CD14-positive monocyte (primary cell): ENCODE measurements around the gene LYSMD4. TPM values are rescaled to one million over a fixed set of nuclear protein-coding genes. Genes with fewer than 3 reads are reported as not detected.

Experiments used
- DNase-seq, 3 donors: peaks; one replicate each; pipeline ENCODE4 v3.0.0-alpha.2; 2011 to 2022
- H2AFZ ChIP-seq: 2 replicates; pipeline ENCODE4 v1.6.0; 2012; ENCODE audit warnings: mild to moderate bottlenecking, low read depth, low read length, inconsistent platforms; ENCODE audit not compliant: insufficient read depth, poor library complexity, severe bottlenecking
- H3K27ac ChIP-seq, 2 donors: 1 replicate in 1 of 2; 2 replicates in 1 of 2; pipeline ENCODE4 v1.5.1; 2012 to 2013; ENCODE audit warnings: low read length in 2 of 2, control low read depth in 1 of 2, inconsistent platforms in 1 of 2, low read depth in 1 of 2, mild to moderate bottlenecking in 1 of 2
- H3K27me3 ChIP-seq, 2 donors: one replicate each; pipeline versions ENCODE4 v1.6.0 to v1.6.1; 2011 to 2013; ENCODE audit warnings: low read length in 2 of 2; ENCODE audit not compliant: control insufficient read depth in 2 of 2, insufficient read depth in 2 of 2
- H3K36me3 ChIP-seq, 2 donors: replicated peaks in 1 of 2; 1 replicate in 1 of 2; 2 replicates in 1 of 2; pipeline versions ENCODE4 v1.5.1 to v1.6.1; 2012 to 2013; ENCODE audit warnings: low read length in 2 of 2, control low read depth in 1 of 2, inconsistent platforms in 1 of 2, mild to moderate bottlenecking in 1 of 2; ENCODE audit not compliant: insufficient read depth in 2 of 2, control insufficient read depth in 1 of 2
- H3K4me1 ChIP-seq, 2 donors: 1 replicate in 1 of 2; 2 replicates in 1 of 2; pipeline versions ENCODE4 v1.5.1 to v1.6.1; 2012 to 2013; ENCODE audit warnings: low read length in 2 of 2, control low read depth in 1 of 2, inconsistent platforms in 1 of 2, mild to moderate bottlenecking in 1 of 2, moderate library complexity in 1 of 2; ENCODE audit not compliant: insufficient read depth in 2 of 2, control insufficient read depth in 1 of 2
- H3K4me2 ChIP-seq: replicated peaks from 2 replicates; pipeline ENCODE3; 2012; ENCODE audit warnings: low read length, moderate library complexity, mild to moderate bottlenecking; ENCODE audit not compliant: poor library complexity, severe bottlenecking; ENCODE audit errors: extremely low read depth
- H3K4me3 ChIP-seq, 3 experiments: fragments of 200-600 bp in 1 of 3; sonication (generic) in 1 of 3; replicated peaks in 1 of 3; 1 replicate in 2 of 3; 2 replicates in 1 of 3; pipeline ENCODE4 v1.5.1; 2011 to 2013; ENCODE audit warnings: low read length in 3 of 3, mild to moderate bottlenecking in 3 of 3, control low read depth in 2 of 3, low read depth in 2 of 3, inconsistent platforms in 1 of 3, moderate library complexity in 1 of 3
- H3K79me2 ChIP-seq: 2 replicates; pipeline ENCODE4 v1.6.0; 2012; ENCODE audit warnings: mild to moderate bottlenecking, control low read depth, inconsistent platforms, low read length, moderate library complexity; ENCODE audit not compliant: insufficient read depth
- H3K9ac ChIP-seq: 2 replicates; pipeline ENCODE4 v1.6.0; 2017; ENCODE audit warnings: low read length, mild to moderate bottlenecking; ENCODE audit not compliant: insufficient read depth, poor library complexity, severe bottlenecking
- H3K9me3 ChIP-seq, 2 donors: replicated peaks in 1 of 2; 1 replicate in 1 of 2; 2 replicates in 1 of 2; pipeline versions ENCODE4 v1.5.1 to v1.6.1; 2012 to 2013; ENCODE audit warnings: low read length in 2 of 2, control low read depth in 1 of 2; ENCODE audit not compliant: control insufficient read depth in 1 of 2, insufficient read depth in 1 of 2
- H4K20me1 ChIP-seq: 2 replicates; pipeline ENCODE4 v1.6.0; 2012; ENCODE audit warnings: mild to moderate bottlenecking, low read length, control low read depth, moderate library complexity; ENCODE audit not compliant: insufficient read depth
- H3K27ac Mint-ChIP-seq, 7 donors: one replicate each; pipeline ENCODE4 v1.8.0; 2020; ENCODE audit warnings: mild to moderate bottlenecking in 7 of 7, mixed read lengths in 7 of 7, moderate library complexity in 6 of 7, inconsistent platforms in 2 of 7
- H3K27me3 Mint-ChIP-seq, 3 donors: one replicate each; pipeline ENCODE4 v1.8.0; 2021 to 2022; ENCODE audit warnings: low read depth in 3 of 3, mild to moderate bottlenecking in 3 of 3, mixed read lengths in 3 of 3, moderate library complexity in 3 of 3, inconsistent platforms in 1 of 3
- H3K36me3 Mint-ChIP-seq, 2 donors: one replicate each; pipeline ENCODE4 v1.8.0; 2020; ENCODE audit warnings: mixed read lengths in 2 of 2, inconsistent platforms in 1 of 2, mild to moderate bottlenecking in 1 of 2
- H3K4me1 Mint-ChIP-seq: one replicate; pipeline ENCODE4 v1.8.0; 2020; ENCODE audit warnings: mild to moderate bottlenecking, mixed read lengths
- H3K4me3 Mint-ChIP-seq, 2 donors: one replicate each; pipeline ENCODE4 v1.8.0; 2020; ENCODE audit warnings: mild to moderate bottlenecking in 2 of 2, mixed read lengths in 2 of 2, moderate library complexity in 1 of 2
- H3K9me3 Mint-ChIP-seq, 7 donors: one replicate each; pipeline ENCODE4 v1.8.0; 2020 to 2022; ENCODE audit warnings: mixed read lengths in 7 of 7, mild to moderate bottlenecking in 6 of 7, moderate library complexity in 6 of 7, inconsistent platforms in 2 of 7
- WGBS: methylation state at CpG from one replicate; pipeline ENCODE4 v1.1.5; 2013; ENCODE audit warnings: missing lambda C conversion rate; ENCODE audit not compliant: insufficient coverage; 5-methylcytosine and 5-hydroxymethylcytosine counted together
- intact Hi-C, 2 donors: fragments of 100-400 bp; cut with micrococcal nuclease; formaldehyde crosslinking; loops; one replicate each; pipeline versions ENCODE4 v1.15.0 to v1.15.1; 2023
- polyA plus RNA-seq, 3 donors: library from polyadenylated mRNA; depleted of rRNA in 1 of 3; unstranded in 2 of 3; stranded (reverse) in 1 of 3; fragments of 300-500 nt in 2 of 3; fragments of >200 nt in 1 of 3; fragmentation: Illumina TruSeq in 2 of 3; gene quantifications; 1 replicate in 2 of 3; 2 replicates in 1 of 3; pipeline ENCODE4 v1.2.3, GENCODE V29; 2012 to 2021
- TF ChIP-seq, protein P1 (sequence below): fragments of 200-600 bp; IDR thresholded peaks from one replicate; pipeline ENCODE4 v1.8.0; 2022; ENCODE audit warnings: antibody characterized with exemption, mild to moderate bottlenecking

Gene LYSMD4
- polyA plus RNA-seq, 3 donors = 1.1 to 4.7 (median 2.5) TPM

DNA sequence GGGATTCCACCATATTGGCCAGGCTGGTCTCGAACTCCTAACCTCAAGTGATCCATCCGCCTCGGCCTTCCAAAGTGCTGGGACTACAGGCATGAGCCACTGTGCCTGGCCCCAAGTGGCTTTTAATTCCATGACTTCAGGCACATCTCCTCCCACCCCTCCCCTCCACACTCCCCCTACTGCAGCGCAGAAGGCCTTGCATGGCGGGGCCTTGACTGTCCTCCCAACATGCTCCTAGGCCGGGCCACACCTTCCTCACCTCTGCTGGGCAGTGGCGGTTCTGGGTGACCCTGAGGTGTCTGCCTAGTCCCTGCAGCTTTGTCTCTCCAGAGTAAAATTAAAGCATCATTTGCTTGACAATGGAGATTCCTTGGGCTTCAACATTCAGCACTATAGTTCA lies 6.9 kb downstream of the LYSMD4 start:
- H3K9me3 Mint-ChIP-seq = peaks cover 0 to 13% (median 6%) of the 10 kb centered on the region in 7 donors
- Histone ChIP-seq H3K36me3 (peaks cover 2 to 7% of the 10 kb centered on the region in 2 donors), H3K9ac (no peak overlapping the region), H3K27me3 (no peaks in the 10 kb centered on the region), H2AFZ (no peak overlapping the region), H3K79me2 (no peaks in the 10 kb centered on the region), H3K4me1 (no peaks in the 10 kb centered on the region), H3K4me2 (no peak overlapping the region), H3K9me3 (peaks cover 0 to 6% of the 10 kb centered on the region in 2 donors), H4K20me1 (no peaks in the 10 kb centered on the region), H3K4me3 (no peak overlapping the region), H3K27ac (no peak overlapping the region)
- H3K36me3 Mint-ChIP-seq = peaks cover 14 to 18% of the 10 kb centered on the region in 2 donors
- no peak for DNase-seq
- H3K4me3 Mint-ChIP-seq = no peak overlapping the region
- WGBS = 90% methylated on average over 7 of the region's 7 CpGs
- peaks cover 0 to 1% (median 0%) of the 10 kb centered on the region in 3 donors for H3K27me3 Mint-ChIP-seq
- no peak overlapping the region for H3K27ac Mint-ChIP-seq
- intact Hi-C loops = no loop called here
- TF ChIP-seq, protein P1, sequence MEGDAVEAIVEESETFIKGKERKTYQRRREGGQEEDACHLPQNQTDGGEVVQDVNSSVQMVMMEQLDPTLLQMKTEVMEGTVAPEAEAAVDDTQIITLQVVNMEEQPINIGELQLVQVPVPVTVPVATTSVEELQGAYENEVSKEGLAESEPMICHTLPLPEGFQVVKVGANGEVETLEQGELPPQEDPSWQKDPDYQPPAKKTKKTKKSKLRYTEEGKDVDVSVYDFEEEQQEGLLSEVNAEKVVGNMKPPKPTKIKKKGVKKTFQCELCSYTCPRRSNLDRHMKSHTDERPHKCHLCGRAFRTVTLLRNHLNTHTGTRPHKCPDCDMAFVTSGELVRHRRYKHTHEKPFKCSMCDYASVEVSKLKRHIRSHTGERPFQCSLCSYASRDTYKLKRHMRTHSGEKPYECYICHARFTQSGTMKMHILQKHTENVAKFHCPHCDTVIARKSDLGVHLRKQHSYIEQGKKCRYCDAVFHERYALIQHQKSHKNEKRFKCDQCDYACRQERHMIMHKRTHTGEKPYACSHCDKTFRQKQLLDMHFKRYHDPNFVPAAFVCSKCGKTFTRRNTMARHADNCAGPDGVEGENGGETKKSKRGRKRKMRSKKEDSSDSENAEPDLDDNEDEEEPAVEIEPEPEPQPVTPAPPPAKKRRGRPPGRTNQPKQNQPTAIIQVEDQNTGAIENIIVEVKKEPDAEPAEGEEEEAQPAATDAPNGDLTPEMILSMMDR = no peak
- H3K4me1 Mint-ChIP-seq = peaks cover 6% of the 10 kb centered on the region

DNA sequence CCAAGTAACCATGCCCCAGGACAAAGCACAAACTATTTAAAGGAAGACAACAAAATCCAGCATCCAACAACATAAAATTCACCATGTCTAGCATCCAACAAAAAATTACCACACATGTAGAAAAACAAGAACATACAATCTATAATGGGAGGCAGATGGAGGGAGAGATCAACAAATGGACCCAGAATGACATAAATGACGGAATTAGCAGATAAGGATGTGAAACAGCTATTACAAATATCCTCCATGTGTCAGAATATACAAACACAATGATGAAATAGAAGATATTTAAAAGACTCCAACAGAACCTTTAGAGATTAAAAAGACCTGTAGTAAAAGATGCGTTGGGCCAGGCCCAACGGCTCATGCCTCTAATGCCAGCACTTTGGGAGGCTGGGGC lies 10.8 kb downstream of the LYSMD4 start:
- H3K79me2 ChIP-seq = no peaks in the 10 kb centered on the region
- H3K4me2 ChIP-seq = no peak overlapping the region
- peaks cover 0 to 13% (median 6%) of the 10 kb centered on the region in 7 donors for H3K9me3 Mint-ChIP-seq
- no peaks in the 10 kb centered on the region for H3K27me3 ChIP-seq
- no peak overlapping the region for H3K9ac ChIP-seq
- no peaks in the 10 kb centered on the region for H3K4me1 ChIP-seq
- DNase-seq = no peak
- H2AFZ ChIP-seq = no peak overlapping the region
- peaks cover 0 to 6% of the 10 kb centered on the region in 2 donors for H3K9me3 ChIP-seq
- no peak overlapping the region for H3K27ac Mint-ChIP-seq
- TF ChIP-seq, protein P1 = no peak
- H3K4me1 Mint-ChIP-seq = peaks cover 20% of the 10 kb centered on the region
- H3K4me3 Mint-ChIP-seq = no peak overlapping the region
- WGBS = 100% methylated on average over 2 of the region's 3 CpGs
- peaks cover 3 to 9% (median 4%) of the 10 kb centered on the region in 3 donors for H3K27me3 Mint-ChIP-seq
- H3K36me3 Mint-ChIP-seq = peaks cover 2 to 8% of the 10 kb centered on the region in 2 donors
- intact Hi-C loops = no loop called here
- H3K36me3 ChIP-seq = peaks cover 0 to 2% of the 10 kb centered on the region in 2 donors
- no peaks in the 10 kb centered on the region for H4K20me1 ChIP-seq
- H3K27ac ChIP-seq = no peak overlapping the region
- no peak overlapping the region for H3K4me3 ChIP-seq
